DND-41 (cell line): Measurements from ENCODE around the gene ESRRB.

Experiments
- ATAC-seq: fragments of 200-7000 bp; cut with Tn5 transposase; 3 replicates; pipeline ENCODE4 v1.9.1; 2021; ENCODE audit warnings: low read depth; ENCODE audit not compliant: insufficient read depth
- DNase-seq: peaks from one replicate; pipeline ENCODE4 v3.0.0-alpha.2; 2020
- H2AFZ ChIP-seq: 2 replicates; pipeline ENCODE4 v1.6.0; 2012; ENCODE audit warnings: low read depth, low read length
- H3K27ac ChIP-seq: 2 replicates; pipeline ENCODE4 v1.5.1; 2012; ENCODE audit warnings: low read length, inconsistent platforms
- H3K27me3 ChIP-seq: fragments of 200-600 bp; sonication (generic); 2 replicates; pipeline ENCODE4 v1.6.0; 2012; ENCODE audit warnings: low read length, mild to moderate bottlenecking, inconsistent platforms; ENCODE audit not compliant: insufficient read depth, poor library complexity
- H3K36me3 ChIP-seq: 2 replicates; pipeline ENCODE4 v1.5.1; 2012; ENCODE audit warnings: low read length, inconsistent platforms; ENCODE audit not compliant: insufficient read depth
- H3K4me1 ChIP-seq: 2 replicates; pipeline ENCODE4 v1.5.1; 2012; ENCODE audit warnings: mild to moderate bottlenecking, low read length; ENCODE audit not compliant: insufficient read depth
- H3K4me2 ChIP-seq: 2 replicates; pipeline ENCODE4 v1.6.0; 2012; ENCODE audit warnings: mild to moderate bottlenecking, moderate library complexity, low read length, inconsistent platforms; ENCODE audit not compliant: insufficient read depth
- H3K4me3 ChIP-seq, 2 experiments: fragments of 200-600 bp in 1 of 2; shearing (Covaris generic) in 1 of 2; 2 replicates each; pipeline ENCODE4 v1.5.1; 2012 to 2016; ENCODE audit warnings: inconsistent platforms in 2 of 2, low read length in 2 of 2, mild to moderate bottlenecking in 2 of 2, low read depth in 1 of 2, moderate library complexity in 1 of 2
- H3K79me2 ChIP-seq: 2 replicates; pipeline ENCODE4 v1.6.0; 2012; ENCODE audit warnings: low read length, inconsistent platforms; ENCODE audit not compliant: insufficient read depth
- H3K9ac ChIP-seq: 2 replicates; pipeline ENCODE4 v1.6.0; 2012; ENCODE audit warnings: low read depth, mild to moderate bottlenecking, inconsistent platforms, low read length, moderate library complexity
- H3K9me3 ChIP-seq: 2 replicates; pipeline ENCODE4 v1.5.1; 2012; ENCODE audit warnings: low read length, moderate library complexity, mild to moderate bottlenecking, inconsistent platforms; ENCODE audit not compliant: insufficient read depth, severe bottlenecking
- H4K20me1 ChIP-seq: 2 replicates; pipeline ENCODE4 v1.6.0; 2012; ENCODE audit warnings: low read length; ENCODE audit not compliant: insufficient read depth
- CTCF ChIP-seq: IDR thresholded peaks from 2 replicates; pipeline ENCODE4 v1.5.1; 2012; ENCODE audit warnings: borderline replicate concordance, low read length, moderate library complexity, mild to moderate bottlenecking; ENCODE audit not compliant: poor library complexity, severe bottlenecking; ENCODE audit errors: extremely low read depth
- EZH2 ChIP-seq: IDR thresholded peaks from 3 replicates; pipeline ENCODE4 v1.6.1; 2012; ENCODE audit warnings: borderline replicate concordance, low read depth, mild to moderate bottlenecking, moderate library complexity, low read length, inconsistent platforms; ENCODE audit not compliant: severe bottlenecking

ESRRB gene

GRCh38 chr14:76395161-76395560, 19.2 kb downstream of the ESRRB start:
- no peak for TF ChIP-seq EZH2
- no peak for TF ChIP-seq CTCF
- no peak overlapping the region for H3K9ac ChIP-seq
- H3K36me3 ChIP-seq = no peaks in the 10 kb centered on the region
- no peaks in the 10 kb centered on the region for H3K4me1 ChIP-seq
- peaks cover 10% of the 10 kb centered on the region for H3K27me3 ChIP-seq
- DNase-seq (no peak), ATAC-seq (no peak)
- H2AFZ ChIP-seq = no peak overlapping the region
- no peak overlapping the region for H3K4me2 ChIP-seq
- 0 out of 2 replicates have a peak, but pooled peaks cover 2% of the 10 kb centered on the region for H4K20me1 ChIP-seq
- no peak overlapping the region for H3K4me3 ChIP-seq
- no peaks in the 10 kb centered on the region for H3K79me2 ChIP-seq
- no peaks in the 10 kb centered on the region for H3K9me3 ChIP-seq
- H3K27ac ChIP-seq = no peak overlapping the region

GRCh38 chr14:76396714-76397187, 20.8 kb downstream of the ESRRB start:
- ATAC-seq = no peak
- H3K79me2 ChIP-seq = no peaks in the 10 kb centered on the region
- TF ChIP-seq CTCF (no peak), EZH2 (no peak)
- no peaks in the 10 kb centered on the region for H3K9me3 ChIP-seq
- no peak overlapping the region for H3K4me3 ChIP-seq
- 0 out of 2 replicates have a peak, but pooled peaks cover 2% of the 10 kb centered on the region for H4K20me1 ChIP-seq
- H3K4me1 ChIP-seq = no peaks in the 10 kb centered on the region
- no peak overlapping the region for H3K4me2 ChIP-seq
- peaks cover 10% of the 10 kb centered on the region for H3K27me3 ChIP-seq
- H2AFZ ChIP-seq = no peak overlapping the region
- no peaks in the 10 kb centered on the region for H3K36me3 ChIP-seq
- H3K9ac ChIP-seq = no peak overlapping the region
- no peak overlapping the region for H3K27ac ChIP-seq
- no peak for DNase-seq

GRCh38 chr14:76405627-76406026, 29.7 kb downstream of the ESRRB start:
- H3K36me3 ChIP-seq = no peaks in the 10 kb centered on the region
- H3K4me3 ChIP-seq = no peak overlapping the region
- no peak for TF ChIP-seq EZH2
- TF ChIP-seq CTCF = no peak
- H3K27ac ChIP-seq = no peak overlapping the region
- no peak overlapping the region for H3K4me2 ChIP-seq
- DNase-seq (no peak), ATAC-seq (no peak)
- no peaks in the 10 kb centered on the region for H3K4me1 ChIP-seq
- H2AFZ ChIP-seq = no peak overlapping the region
- H4K20me1 ChIP-seq = no peaks in the 10 kb centered on the region; the same call in none of the 2 replicates
- peaks cover 14% of the 10 kb centered on the region for H3K27me3 ChIP-seq
- H3K9ac ChIP-seq = no peak overlapping the region
- H3K79me2 ChIP-seq = no peaks in the 10 kb centered on the region
- H3K9me3 ChIP-seq = no peaks in the 10 kb centered on the region
